Measurements from ENCODE around the gene COBL. TPM values are rescaled to one million over a fixed set of nuclear protein-coding genes. Genes with fewer than 3 reads are reported as not detected.

COBL gene
- total RNA-seq, 1 experiment from 2014 or later: 63.6 TPM

DNA sequence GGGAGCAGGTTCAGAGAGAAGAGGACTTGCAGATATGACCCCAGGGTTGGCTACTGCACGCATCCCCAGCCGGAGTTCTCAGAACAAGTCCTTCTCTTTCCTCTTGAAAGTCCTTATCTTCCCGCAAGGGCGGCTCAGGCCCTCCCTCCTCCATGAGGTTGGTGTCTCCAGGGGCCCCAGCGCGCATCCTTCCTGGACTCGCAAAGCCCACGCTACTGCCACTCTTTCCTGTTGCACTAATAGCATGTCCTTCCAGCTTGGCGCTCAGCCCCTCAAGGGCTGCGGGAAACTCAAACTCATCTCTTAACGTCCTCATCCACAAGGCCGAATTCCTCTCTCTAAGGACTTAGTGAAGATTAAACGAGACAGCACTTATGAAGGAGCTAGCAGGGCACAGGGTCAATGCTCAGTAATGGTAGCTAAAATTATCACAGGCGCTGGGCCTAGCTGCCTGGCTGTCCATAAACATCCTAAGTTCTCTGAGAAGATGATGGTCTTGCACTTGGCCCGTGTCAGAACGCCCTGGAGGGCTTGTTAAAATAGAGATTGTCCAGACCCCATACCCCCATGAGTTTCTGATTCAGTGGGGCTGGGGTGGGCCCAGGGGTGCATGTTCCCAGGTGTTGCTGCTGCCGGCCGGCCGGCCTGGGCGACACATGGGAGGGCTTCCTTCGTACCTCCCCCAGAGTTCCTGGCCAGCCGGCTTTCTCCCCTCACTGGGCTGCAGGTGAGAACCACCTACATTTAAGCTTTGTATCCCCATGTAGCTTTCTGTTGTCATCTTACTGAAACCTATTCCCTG, 261.4 kb downstream of the COBL start:
- no peaks in the 10 kb centered on the region for H3K27me3 Mint-ChIP-seq (ENCODE audit: insufficient read depth, unreplicated experiment)
- no peaks in the 10 kb centered on the region for H3K4me1 Mint-ChIP-seq (ENCODE audit: low read depth, unreplicated experiment)
- TF ChIP-seq, protein P1, sequence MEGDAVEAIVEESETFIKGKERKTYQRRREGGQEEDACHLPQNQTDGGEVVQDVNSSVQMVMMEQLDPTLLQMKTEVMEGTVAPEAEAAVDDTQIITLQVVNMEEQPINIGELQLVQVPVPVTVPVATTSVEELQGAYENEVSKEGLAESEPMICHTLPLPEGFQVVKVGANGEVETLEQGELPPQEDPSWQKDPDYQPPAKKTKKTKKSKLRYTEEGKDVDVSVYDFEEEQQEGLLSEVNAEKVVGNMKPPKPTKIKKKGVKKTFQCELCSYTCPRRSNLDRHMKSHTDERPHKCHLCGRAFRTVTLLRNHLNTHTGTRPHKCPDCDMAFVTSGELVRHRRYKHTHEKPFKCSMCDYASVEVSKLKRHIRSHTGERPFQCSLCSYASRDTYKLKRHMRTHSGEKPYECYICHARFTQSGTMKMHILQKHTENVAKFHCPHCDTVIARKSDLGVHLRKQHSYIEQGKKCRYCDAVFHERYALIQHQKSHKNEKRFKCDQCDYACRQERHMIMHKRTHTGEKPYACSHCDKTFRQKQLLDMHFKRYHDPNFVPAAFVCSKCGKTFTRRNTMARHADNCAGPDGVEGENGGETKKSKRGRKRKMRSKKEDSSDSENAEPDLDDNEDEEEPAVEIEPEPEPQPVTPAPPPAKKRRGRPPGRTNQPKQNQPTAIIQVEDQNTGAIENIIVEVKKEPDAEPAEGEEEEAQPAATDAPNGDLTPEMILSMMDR (IDR thresholded peaks at IDR 0.05; ENCODE audit: insufficient read depth in 1 of 2, low read depth in 1 of 2, low read length in 1 of 2, severe bottlenecking in 1 of 2, unreplicated experiment in 1 of 2): no peak
- Histone ChIP-seq H3K27me3 (replicated peaks; ENCODE audit: control insufficient read depth, insufficient read depth, low read length) (no peaks in the 10 kb centered on the region), H3K9me3 (no peaks in the 10 kb centered on the region), H3K36me3 (ENCODE audit: control insufficient read depth, insufficient read depth, low read length) (peaks cover under 1% of the 10 kb centered on the region; the same call in 1 of the 2 replicates), H3K4me3 (ENCODE audit: low read depth, low read length) (no peak overlapping the region), H3K4me1 (no peaks in the 10 kb centered on the region)
- intact Hi-C loops (cut with micrococcal nuclease; ENCODE audit: unreplicated experiment): no loop called here
- no peaks in the 10 kb centered on the region for H3K9me3 Mint-ChIP-seq (ENCODE audit: unreplicated experiment)
- POLR2A ChIA-PET: no interaction called here
- no peak overlapping the region for H3K27ac Mint-ChIP-seq (ENCODE audit: unreplicated experiment)
- no peak for DNase-seq
- CTCF ChIA-PET: no interaction called here
- no peak overlapping the region for H3K4me3 Mint-ChIP-seq (ENCODE audit: unreplicated experiment)
- H3K36me3 Mint-ChIP-seq (ENCODE audit: insufficient read depth, unreplicated experiment): peaks cover 34% of the 10 kb centered on the region
- no TSS peak for BruUV-seq (replicated peaks)

DNA sequence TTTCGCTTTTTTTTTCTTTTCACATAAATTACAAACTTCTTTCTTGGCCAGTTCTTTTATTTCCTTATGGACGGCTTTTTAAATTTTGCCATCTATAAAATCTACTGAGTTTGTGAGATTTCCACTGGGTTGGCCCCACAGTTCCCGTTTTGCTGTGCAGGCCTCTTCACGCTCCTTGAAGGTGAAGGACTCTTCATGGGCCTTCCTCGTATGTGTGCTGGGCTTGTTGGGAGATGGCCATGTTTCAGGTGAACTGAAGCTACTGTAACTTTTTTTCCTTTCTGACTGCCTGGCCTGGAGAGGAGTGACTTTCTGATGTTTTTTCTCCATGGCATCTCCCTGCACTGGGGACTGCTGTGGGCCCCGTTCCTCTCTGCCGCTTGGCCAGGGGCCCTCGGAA, 262.4 kb downstream of the COBL start:
- no peaks in the 10 kb centered on the region for H3K27me3 ChIP-seq (replicated peaks; ENCODE audit: control insufficient read depth, insufficient read depth, low read length)
- no TSS peak for BruUV-seq (replicated peaks)
- Mint-ChIP-seq H3K27me3 (ENCODE audit: insufficient read depth, unreplicated experiment) (no peaks in the 10 kb centered on the region), H3K36me3 (ENCODE audit: insufficient read depth, unreplicated experiment) (peaks cover 24% of the 10 kb centered on the region), H3K4me1 (ENCODE audit: low read depth, unreplicated experiment) (no peaks in the 10 kb centered on the region), H3K27ac (ENCODE audit: unreplicated experiment) (no peak overlapping the region), H3K9me3 (ENCODE audit: unreplicated experiment) (no peaks in the 10 kb centered on the region), H3K4me3 (ENCODE audit: unreplicated experiment) (no peak overlapping the region)
- TF ChIP-seq, protein P1 (IDR thresholded peaks at IDR 0.05; ENCODE audit: insufficient read depth in 1 of 2, low read depth in 1 of 2, low read length in 1 of 2, severe bottlenecking in 1 of 2, unreplicated experiment in 1 of 2): no peak
- no peaks in the 10 kb centered on the region for H3K4me1 ChIP-seq
- H3K36me3 ChIP-seq (ENCODE audit: control insufficient read depth, insufficient read depth, low read length): no peaks in the 10 kb centered on the region
- no peak overlapping the region for H3K4me3 ChIP-seq (ENCODE audit: low read depth, low read length)
- DNase-seq: no peak
- POLR2A ChIA-PET: no interaction called here
- no peaks in the 10 kb centered on the region for H3K9me3 ChIP-seq
- CTCF ChIA-PET: interaction anchor here (1.2 kb wide), 1 partner anchor 106 kb away, joined by 3 read pairs; no protein-coding TSS in a partner anchor
- intact Hi-C loops (cut with micrococcal nuclease; ENCODE audit: unreplicated experiment): no loop called here

DNA sequence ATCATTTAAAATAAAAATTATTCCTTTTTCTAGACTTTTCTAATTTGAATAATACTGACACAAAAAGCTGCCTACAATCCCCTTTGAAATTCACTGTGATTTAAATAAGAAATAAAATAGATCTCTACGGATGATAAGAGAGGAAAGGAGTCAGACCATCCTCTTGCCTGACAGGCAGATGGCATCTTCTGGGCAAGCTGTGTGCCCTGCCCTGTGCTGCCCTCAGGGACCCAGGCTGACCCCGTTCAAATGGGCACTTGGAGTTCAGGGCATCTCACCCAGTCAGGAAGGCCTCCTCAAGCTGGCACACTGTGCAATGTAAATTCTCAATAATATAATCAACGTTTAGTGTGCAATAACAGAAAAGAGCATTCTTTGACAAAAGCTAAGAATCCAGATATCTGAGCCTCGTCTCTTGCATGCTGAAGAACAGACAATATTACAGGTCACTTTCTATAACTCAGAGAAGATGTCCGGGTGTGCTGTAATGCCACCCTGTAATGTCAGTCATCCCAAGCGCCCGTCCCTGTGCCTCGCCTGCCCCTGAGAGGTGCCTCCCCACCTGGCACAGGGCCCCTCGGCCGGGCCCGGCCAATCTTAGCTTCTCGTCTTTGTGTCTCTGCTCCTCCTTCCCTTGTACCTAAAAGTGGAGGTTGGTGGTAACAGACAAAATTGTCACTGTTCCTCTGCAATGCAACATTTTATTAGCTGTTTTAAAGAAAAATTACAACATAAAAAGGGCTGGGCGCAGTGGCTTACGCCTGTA, 263.3 kb downstream of the COBL start:
- H3K4me1 ChIP-seq: no peaks in the 10 kb centered on the region
- Mint-ChIP-seq H3K4me1 (ENCODE audit: low read depth, unreplicated experiment) (no peaks in the 10 kb centered on the region), H3K4me3 (ENCODE audit: unreplicated experiment) (no peak overlapping the region), H3K36me3 (ENCODE audit: insufficient read depth, unreplicated experiment) (peaks cover 22% of the 10 kb centered on the region), H3K27me3 (ENCODE audit: insufficient read depth, unreplicated experiment) (no peaks in the 10 kb centered on the region), H3K27ac (ENCODE audit: unreplicated experiment) (no peak overlapping the region), H3K9me3 (ENCODE audit: unreplicated experiment) (no peaks in the 10 kb centered on the region)
- ChIA-PET POLR2A (no interaction called here), CTCF (interaction anchor here (1.2 kb wide), 1 partner anchor 107 kb away, joined by 3 read pairs; no protein-coding TSS in a partner anchor)
- H3K27me3 ChIP-seq (replicated peaks; ENCODE audit: control insufficient read depth, insufficient read depth, low read length): no peaks in the 10 kb centered on the region
- H3K9me3 ChIP-seq: no peaks in the 10 kb centered on the region
- BruUV-seq (replicated peaks): no TSS peak
- intact Hi-C loops (cut with micrococcal nuclease; ENCODE audit: unreplicated experiment): no loop called here
- no peaks in the 10 kb centered on the region for H3K36me3 ChIP-seq (ENCODE audit: control insufficient read depth, insufficient read depth, low read length)
- TF ChIP-seq, protein P1 (IDR thresholded peaks at IDR 0.05; ENCODE audit: insufficient read depth in 1 of 2, low read depth in 1 of 2, low read length in 1 of 2, severe bottlenecking in 1 of 2, unreplicated experiment in 1 of 2): no peak
- no peak for DNase-seq
- no peak overlapping the region for H3K4me3 ChIP-seq (ENCODE audit: low read depth, low read length)

Measured in Caco-2 (cell line).